DND-41 (cell line): ENCODE measurements around the gene SIRT7.

Experiments used
- ATAC-seq: fragments of 200-7000 bp; cut with Tn5 transposase; 3 replicates; pipeline ENCODE4 v1.9.1; 2021; ENCODE audit warnings: low read depth; ENCODE audit not compliant: insufficient read depth
- DNase-seq: peaks from one replicate; pipeline ENCODE4 v3.0.0-alpha.2; 2020
- H2AFZ ChIP-seq: 2 replicates; pipeline ENCODE4 v1.6.0; 2012; ENCODE audit warnings: low read depth, low read length
- H3K27ac ChIP-seq: 2 replicates; pipeline ENCODE4 v1.5.1; 2012; ENCODE audit warnings: low read length, inconsistent platforms
- H3K27me3 ChIP-seq: fragments of 200-600 bp; sonication (generic); 2 replicates; pipeline ENCODE4 v1.6.0; 2012; ENCODE audit warnings: low read length, mild to moderate bottlenecking, inconsistent platforms; ENCODE audit not compliant: insufficient read depth, poor library complexity
- H3K36me3 ChIP-seq: 2 replicates; pipeline ENCODE4 v1.5.1; 2012; ENCODE audit warnings: low read length, inconsistent platforms; ENCODE audit not compliant: insufficient read depth
- H3K4me1 ChIP-seq: 2 replicates; pipeline ENCODE4 v1.5.1; 2012; ENCODE audit warnings: mild to moderate bottlenecking, low read length; ENCODE audit not compliant: insufficient read depth
- H3K4me2 ChIP-seq: 2 replicates; pipeline ENCODE4 v1.6.0; 2012; ENCODE audit warnings: mild to moderate bottlenecking, moderate library complexity, low read length, inconsistent platforms; ENCODE audit not compliant: insufficient read depth
- H3K4me3 ChIP-seq, 2 experiments: fragments of 200-600 bp in 1 of 2; shearing (Covaris generic) in 1 of 2; 2 replicates each; pipeline ENCODE4 v1.5.1; 2012 to 2016; ENCODE audit warnings: inconsistent platforms in 2 of 2, low read length in 2 of 2, mild to moderate bottlenecking in 2 of 2, low read depth in 1 of 2, moderate library complexity in 1 of 2
- H3K79me2 ChIP-seq: 2 replicates; pipeline ENCODE4 v1.6.0; 2012; ENCODE audit warnings: low read length, inconsistent platforms; ENCODE audit not compliant: insufficient read depth
- H3K9ac ChIP-seq: 2 replicates; pipeline ENCODE4 v1.6.0; 2012; ENCODE audit warnings: low read depth, mild to moderate bottlenecking, inconsistent platforms, low read length, moderate library complexity
- H3K9me3 ChIP-seq: 2 replicates; pipeline ENCODE4 v1.5.1; 2012; ENCODE audit warnings: low read length, moderate library complexity, mild to moderate bottlenecking, inconsistent platforms; ENCODE audit not compliant: insufficient read depth, severe bottlenecking
- H4K20me1 ChIP-seq: 2 replicates; pipeline ENCODE4 v1.6.0; 2012; ENCODE audit warnings: low read length; ENCODE audit not compliant: insufficient read depth
- CTCF ChIP-seq: IDR thresholded peaks from 2 replicates; pipeline ENCODE4 v1.5.1; 2012; ENCODE audit warnings: borderline replicate concordance, low read length, moderate library complexity, mild to moderate bottlenecking; ENCODE audit not compliant: poor library complexity, severe bottlenecking; ENCODE audit errors: extremely low read depth
- EZH2 ChIP-seq: IDR thresholded peaks from 3 replicates; pipeline ENCODE4 v1.6.1; 2012; ENCODE audit warnings: borderline replicate concordance, low read depth, mild to moderate bottlenecking, moderate library complexity, low read length, inconsistent platforms; ENCODE audit not compliant: severe bottlenecking

Gene SIRT7

GRCh38 chr17:81934850-81935708 lies 17.1 kb upstream of the SIRT7 start:
- H3K4me3 ChIP-seq, result no peak overlapping the region
- no peaks in the 10 kb centered on the region for H4K20me1 ChIP-seq
- DNase-seq (no peak), ATAC-seq (0 out of 3 replicates have a peak, but pooled peaks have one; percentile 12)
- H3K9me3 ChIP-seq, result no peaks in the 10 kb centered on the region
- no peak overlapping the region for H2AFZ ChIP-seq
- H3K4me2 ChIP-seq, result no peak overlapping the region
- no peak overlapping the region for H3K9ac ChIP-seq
- no peaks in the 10 kb centered on the region for H3K4me1 ChIP-seq
- H3K79me2 ChIP-seq, result no peaks in the 10 kb centered on the region
- no peaks in the 10 kb centered on the region for H3K36me3 ChIP-seq
- H3K27ac ChIP-seq, result no peak overlapping the region
- TF ChIP-seq EZH2 (no peak), CTCF (no peak)
- H3K27me3 ChIP-seq, result no peaks in the 10 kb centered on the region

GRCh38 chr17:81934098-81934757 lies 16.3 kb upstream of the SIRT7 start:
- no peaks in the 10 kb centered on the region for H3K36me3 ChIP-seq
- H3K4me2 ChIP-seq, result no peak overlapping the region
- no peak overlapping the region for H3K4me3 ChIP-seq
- no peaks in the 10 kb centered on the region for H4K20me1 ChIP-seq
- no peak overlapping the region for H3K9ac ChIP-seq
- H3K4me1 ChIP-seq, result no peaks in the 10 kb centered on the region; the same call in 1 of the 2 replicates
- no peaks in the 10 kb centered on the region for H3K27me3 ChIP-seq
- DNase-seq (no peak), ATAC-seq (peak; percentile 29; the same call in 2 of the 3 replicates)
- no peaks in the 10 kb centered on the region for H3K79me2 ChIP-seq
- no peak overlapping the region for H2AFZ ChIP-seq
- H3K9me3 ChIP-seq, result no peaks in the 10 kb centered on the region
- no peak overlapping the region for H3K27ac ChIP-seq
- TF ChIP-seq CTCF, result no peak
- no peak for TF ChIP-seq EZH2

GRCh38 chr17:81933178-81933699 lies 15.3 kb upstream of the SIRT7 start:
- 0 out of 2 replicates have a peak, but pooled peaks cover under 1% of the 10 kb centered on the region for H3K79me2 ChIP-seq
- no peak overlapping the region for H3K9ac ChIP-seq
- H3K9me3 ChIP-seq, result no peaks in the 10 kb centered on the region
- no peaks in the 10 kb centered on the region for H3K36me3 ChIP-seq
- no peaks in the 10 kb centered on the region for H3K27me3 ChIP-seq
- no peak overlapping the region for H2AFZ ChIP-seq
- H3K4me1 ChIP-seq, result peaks cover 10% of the 10 kb centered on the region
- ATAC-seq (no peak), DNase-seq (no peak)
- H4K20me1 ChIP-seq, result no peaks in the 10 kb centered on the region
- TF ChIP-seq CTCF, result no peak
- no peak for TF ChIP-seq EZH2
- no peak overlapping the region for H3K27ac ChIP-seq
- no peak overlapping the region for H3K4me2 ChIP-seq
- no peak overlapping the region for H3K4me3 ChIP-seq
